HG03280 (cell line): ENCODE data around the gene SORCS3.

ENCODE experiments used
- ATAC-seq: cut with Tn5 transposase; IDR thresholded peaks from one replicate; pipeline ENCODE4 v1.9.1; 2021; ENCODE audit warnings: mild to moderate bottlenecking, moderate library complexity; ENCODE audit not compliant: unreplicated experiment

SORCS3 gene

GRCh38 chr10:104643303-104643663 is 2.2 kb downstream of the SORCS3 start:
- ATAC-seq: no peak

DNA sequence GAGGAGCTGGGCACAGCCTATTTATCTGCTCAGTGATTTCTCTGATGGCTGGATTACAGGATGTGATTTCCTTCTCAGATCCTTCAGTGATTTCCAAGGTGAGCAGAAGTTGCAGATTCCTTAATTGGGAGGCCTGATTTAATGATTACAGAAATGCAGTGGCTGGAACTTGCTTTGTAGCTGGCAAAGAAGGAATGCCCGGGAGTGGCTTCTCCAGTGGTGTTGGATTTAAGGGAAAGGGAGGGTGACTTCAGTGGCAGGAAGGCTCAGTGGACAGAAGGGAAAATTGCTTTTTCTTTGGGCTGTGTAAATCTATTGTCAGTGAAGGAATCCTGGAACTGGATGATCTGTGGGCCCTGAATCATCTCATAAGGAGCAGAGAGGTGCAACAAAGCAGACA is 5.1 kb downstream of the SORCS3 start:
- ATAC-seq: no peak

GRCh38 chr10:104648421-104648820 is 7.3 kb downstream of the SORCS3 start:
- ATAC-seq: no peak

DNA sequence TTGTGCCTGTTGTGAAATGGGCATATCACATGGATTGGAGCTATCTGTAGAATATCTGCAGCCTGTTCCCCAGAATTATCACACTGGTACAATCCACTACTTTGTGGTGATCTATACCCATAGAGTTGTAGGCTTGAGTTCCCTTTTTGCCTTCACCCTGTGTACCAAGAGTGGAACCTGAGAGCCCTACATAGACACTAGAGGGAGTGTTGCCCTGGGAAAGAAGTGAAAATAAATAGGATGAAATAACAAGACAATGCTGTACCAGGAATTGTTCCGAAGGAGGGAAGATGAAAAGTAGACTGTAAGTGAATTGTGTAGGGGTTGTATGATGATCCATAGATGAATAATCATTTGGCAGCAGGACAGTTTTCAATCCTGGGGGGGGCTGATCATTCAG is 9.0 kb downstream of the SORCS3 start:
- ATAC-seq: no peak

DNA sequence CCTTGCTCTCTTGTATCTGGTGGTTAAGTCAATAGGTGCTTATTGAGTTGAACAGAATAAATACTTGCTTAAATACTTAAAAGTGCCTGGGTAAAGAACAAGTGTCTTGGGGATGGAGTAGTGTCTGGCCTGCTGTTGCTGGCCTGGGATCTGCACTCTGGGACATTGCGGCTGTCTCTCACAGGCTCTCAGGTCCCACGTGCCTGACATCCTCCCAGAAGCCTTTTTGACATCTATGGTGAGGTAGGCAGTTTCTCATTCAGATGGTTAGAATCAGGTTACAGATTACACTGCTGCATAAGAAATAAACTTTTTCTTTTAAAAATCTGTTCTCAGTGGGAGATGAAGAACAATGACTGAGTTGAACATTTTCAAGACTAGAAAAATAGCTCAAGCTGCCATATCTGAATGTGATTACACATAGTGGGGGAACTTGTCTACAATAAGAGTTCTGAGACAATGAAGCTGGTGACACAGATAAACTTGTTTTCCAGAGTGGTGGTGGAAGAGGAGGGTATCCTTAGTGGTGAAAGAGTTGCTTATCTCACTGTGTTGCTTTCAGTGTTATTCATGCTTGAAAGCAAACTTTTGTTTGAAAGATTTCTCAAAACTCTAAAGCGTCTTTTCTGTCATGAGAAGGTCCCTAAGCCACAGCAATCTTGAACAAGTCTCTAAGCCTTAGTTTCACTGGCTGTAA is 9.7 kb downstream of the SORCS3 start:
- ATAC-seq: no peak

DNA sequence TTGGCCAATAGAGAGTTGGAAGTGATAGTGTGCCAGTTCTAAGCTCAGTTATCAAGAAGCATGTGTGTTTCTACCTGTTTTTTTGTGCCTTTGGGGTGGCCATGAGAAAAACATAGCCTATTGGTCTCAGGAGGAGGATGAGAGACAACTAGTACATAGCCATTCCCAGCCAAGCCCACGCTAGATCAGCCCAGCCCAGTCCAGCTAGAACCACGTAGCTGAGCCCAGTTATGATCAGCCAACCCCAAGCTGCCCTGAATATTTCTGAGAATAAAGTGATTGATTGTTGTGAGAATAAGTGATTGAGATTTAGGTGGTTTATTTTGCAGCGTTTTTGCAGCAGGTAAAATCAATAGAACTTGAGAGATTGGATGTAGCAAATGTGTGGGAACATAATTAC is 15.9 kb downstream of the SORCS3 start:
- ATAC-seq: no peak

- ATAC-seq: no peak
Observed at GRCh38 chr10:104657457-104657856, 16.4 kb downstream of the SORCS3 start.

- no peak for ATAC-seq
Observed at GRCh38 chr10:104658067-104658466, 17.0 kb downstream of the SORCS3 start.

GRCh38 chr10:104659809-104660208 is 18.7 kb downstream of the SORCS3 start:
- ATAC-seq: no peak

GRCh38 chr10:104663076-104663475 is 22.0 kb downstream of the SORCS3 start:
- no peak for ATAC-seq

DNA sequence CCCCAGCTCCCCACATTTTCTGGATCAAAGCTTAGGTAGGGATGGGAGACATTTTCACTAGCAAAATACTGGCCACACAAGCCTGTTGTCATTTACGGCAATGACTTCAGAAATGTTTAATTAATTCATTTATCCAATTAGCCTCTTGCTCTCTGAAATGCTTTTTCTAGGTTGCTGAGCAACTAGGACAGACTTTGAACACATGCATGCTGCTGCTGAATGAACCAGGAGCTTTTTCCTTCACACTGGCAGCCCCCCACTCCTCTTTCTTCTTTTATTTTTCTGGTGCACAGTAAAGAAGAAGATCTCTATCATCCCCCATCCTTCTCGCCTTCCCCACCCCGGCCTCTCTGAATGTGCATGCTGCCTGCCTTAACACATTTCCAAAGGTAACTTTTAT is 22.5 kb downstream of the SORCS3 start:
- no peak for ATAC-seq

GRCh38 chr10:104664205-104664604 is 23.1 kb downstream of the SORCS3 start:
- ATAC-seq: no peak

GRCh38 chr10:104665174-104665573 is 24.1 kb downstream of the SORCS3 start:
- ATAC-seq: no peak

GRCh38 chr10:104666106-104666505 is 25.0 kb downstream of the SORCS3 start:
- ATAC-seq: no peak

DNA sequence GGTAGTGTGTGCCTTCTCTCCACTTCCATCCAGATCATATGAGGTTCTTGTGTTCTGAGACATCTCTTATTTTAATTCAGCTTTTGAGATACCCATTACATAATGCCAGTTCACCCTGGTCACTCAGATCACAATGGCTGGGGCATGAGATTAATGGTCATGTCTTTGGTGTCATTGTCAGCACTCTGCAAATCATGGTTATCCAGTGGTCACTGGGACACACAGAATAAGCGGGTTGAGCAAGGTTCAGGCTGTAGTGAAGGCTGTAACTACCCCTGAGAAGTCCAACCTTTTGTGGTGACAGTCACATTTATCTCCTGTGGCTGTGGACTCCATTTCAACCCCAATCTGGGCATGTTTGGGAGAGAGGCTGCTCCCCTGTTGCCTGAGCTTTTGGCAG is 35.8 kb downstream of the SORCS3 start:
- ATAC-seq: no peak

GRCh38 chr10:104678658-104679057 is 37.6 kb downstream of the SORCS3 start:
- no peak for ATAC-seq

GRCh38 chr10:104680467-104681401 is 39.6 kb downstream of the SORCS3 start:
- no peak for ATAC-seq

DNA sequence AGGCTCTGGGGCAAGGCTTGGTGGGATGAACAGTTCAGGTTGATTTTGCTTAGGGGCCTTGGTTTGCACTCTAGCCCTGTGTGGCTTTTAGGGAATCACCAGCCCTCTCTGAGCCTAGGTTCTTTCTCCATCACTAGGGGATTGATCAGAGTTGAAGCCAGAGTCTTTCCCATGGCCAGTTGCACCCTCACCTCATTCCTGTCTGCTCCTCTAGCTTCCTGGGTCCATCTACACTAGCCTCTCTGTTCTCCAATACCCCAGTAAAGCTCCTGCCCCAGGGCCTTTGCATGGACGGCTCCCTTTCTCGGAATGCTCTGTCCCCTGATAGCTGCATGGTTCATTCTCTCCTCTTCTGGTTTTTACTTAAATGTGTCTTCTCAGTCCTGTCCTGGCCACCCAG is 40.4 kb downstream of the SORCS3 start:
- ATAC-seq: no peak

DNA sequence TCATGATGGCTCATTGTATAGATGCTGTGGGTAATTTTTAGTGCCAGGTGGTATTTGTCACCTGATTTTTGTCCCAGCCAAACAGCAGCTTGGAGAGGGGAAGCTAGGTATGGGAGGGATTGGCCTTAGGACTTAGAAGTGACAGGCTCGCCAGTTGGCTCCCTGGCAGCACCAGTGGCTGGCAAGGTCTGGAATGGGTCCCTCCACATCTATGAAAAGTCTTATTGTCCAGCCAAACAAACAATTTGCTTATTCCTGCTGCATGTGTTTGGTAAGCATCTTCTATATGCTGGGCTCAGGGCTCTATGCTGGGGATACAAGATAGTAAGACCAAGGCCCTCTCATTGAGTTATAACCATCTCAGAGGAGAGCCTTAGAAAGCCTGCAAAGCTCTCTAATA is 42.5 kb downstream of the SORCS3 start:
- no peak for ATAC-seq

GRCh38 chr10:104686829-104687228 is 45.7 kb downstream of the SORCS3 start:
- no peak for ATAC-seq

- no peak for ATAC-seq
Observed at GRCh38 chr10:104688251-104689042, 47.4 kb downstream of the SORCS3 start.
